Liver (tissue), 9 donors: ENCODE results near the gene PRH2. TPM values are rescaled to one million over a fixed set of nuclear protein-coding genes. Genes with fewer than 3 reads are reported as not detected.

ENCODE experiments used
- DNase-seq: peaks from one replicate; pipeline ENCODE4 v3.0.0-alpha.2; 2017; ENCODE audit warnings: low spot score
- H3K27ac ChIP-seq, 2 donors: one replicate each; pipeline ENCODE4 v1.7.0; 2013; ENCODE audit warnings: inconsistent platforms in 2 of 2, low read length in 2 of 2, control low read depth in 1 of 2, low read depth in 1 of 2, mild to moderate bottlenecking in 1 of 2
- H3K27me3 ChIP-seq, 4 donors: one replicate each; pipeline versions ENCODE4 v1.6.1 to v1.7.0; 2013; ENCODE audit warnings: low read length in 3 of 4, inconsistent platforms in 1 of 4, mild to moderate bottlenecking in 1 of 4, moderate library complexity in 1 of 4; ENCODE audit not compliant: control insufficient read depth in 4 of 4, insufficient read depth in 4 of 4
- H3K36me3 ChIP-seq, 4 donors: one replicate each; pipeline versions ENCODE4 v1.6.1 to v1.7.0; 2013; ENCODE audit warnings: low read length in 3 of 4, mild to moderate bottlenecking in 3 of 4, low read depth in 1 of 4, moderate library complexity in 1 of 4; ENCODE audit not compliant: control insufficient read depth in 4 of 4, insufficient read depth in 3 of 4
- H3K4me1 ChIP-seq, 4 donors: one replicate each; pipeline versions ENCODE4 v1.6.1 to v1.7.0; 2013; ENCODE audit warnings: low read length in 3 of 4, mild to moderate bottlenecking in 3 of 4, moderate library complexity in 1 of 4; ENCODE audit not compliant: control insufficient read depth in 4 of 4, insufficient read depth in 4 of 4
- H3K4me3 ChIP-seq, 3 donors: one replicate each; pipeline versions ENCODE4 v1.6.1 to v1.7.0; 2013; ENCODE audit warnings: low read length in 3 of 3, control low read depth in 1 of 3, low read depth in 1 of 3, mild to moderate bottlenecking in 1 of 3
- H3K9ac ChIP-seq, 2 donors: one replicate each; pipeline ENCODE4 v1.7.0; 2013; ENCODE audit warnings: low read length in 2 of 2, mild to moderate bottlenecking in 2 of 2, moderate library complexity in 2 of 2, control low read depth in 1 of 2, low read depth in 1 of 2
- H3K9me3 ChIP-seq, 4 donors: one replicate each; pipeline versions ENCODE4 v1.6.1 to v1.7.0; 2013; ENCODE audit warnings: low read length in 3 of 4; ENCODE audit not compliant: control insufficient read depth in 4 of 4
- FOXA1 ChIP-seq: IDR thresholded peaks from 2 replicates; pipeline ENCODE4 v1.6.1; 2016; ENCODE audit warnings: antibody characterized with exemption
- FOXA2 ChIP-seq: IDR thresholded peaks from 2 replicates; pipeline ENCODE4 v1.6.1; 2016; ENCODE audit warnings: antibody characterized with exemption
- HNF4A ChIP-seq, 2 donors: conservative IDR thresholded peaks; 2 replicates each; pipeline ENCODE4 v1.6.1; 2016; ENCODE audit warnings: antibody characterized with exemption in 2 of 2, mild to moderate bottlenecking in 2 of 2
- HNF4G ChIP-seq: IDR thresholded peaks from 2 replicates; pipeline ENCODE4 v1.6.1; 2016; ENCODE audit warnings: antibody characterized with exemption
- NR2F2 ChIP-seq: IDR thresholded peaks from 2 replicates; pipeline ENCODE4 v1.6.1; 2016; ENCODE audit warnings: antibody characterized with exemption
- RAD21 ChIP-seq, 2 donors: IDR thresholded peaks; 2 replicates each; pipeline ENCODE4 v1.6.1; 2016; ENCODE audit warnings: antibody characterized with exemption in 2 of 2, mild to moderate bottlenecking in 2 of 2
- TAF1 ChIP-seq: conservative IDR thresholded peaks from 2 replicates; pipeline ENCODE4 v1.6.1; 2016; ENCODE audit warnings: antibody characterized with exemption, mild to moderate bottlenecking
- YY1 ChIP-seq: IDR thresholded peaks from 2 replicates; pipeline ENCODE4 v1.6.1; 2016; ENCODE audit warnings: antibody characterized with exemption, mild to moderate bottlenecking
- WGBS: extraction: QIAGEN DNeasy Blood & Tissue Kit; methylation state at CpG from one replicate; pipeline ENCODE4 v1.1.7; 2013; 5-methylcytosine and 5-hydroxymethylcytosine counted together
- polyA plus RNA-seq, 2 donors: library from polyadenylated mRNA; stranded (reverse) in 1 of 2; unstranded in 1 of 2; fragments of 200-250 nt in 1 of 2; fragments of >200 nt in 1 of 2; fragmentation: Nextera tagmentation in 1 of 2; extraction: Ambion mirVana in 1 of 2; gene quantifications; one replicate each; pipeline versions ENCODE4 v1.2.1 to v1.2.3, GENCODE V29; 2013 to 2015
- total RNA-seq, 2 donors: library from RNA; depleted of rRNA; stranded (reverse); fragments of >200 nt; gene quantifications; one replicate each; pipeline ENCODE4 v1.2.3, GENCODE V29; 2014
- TF ChIP-seq, protein P1 (sequence below): IDR thresholded peaks from 2 replicates; pipeline ENCODE4 v1.6.1; 2016; ENCODE audit warnings: antibody characterized with exemption, mild to moderate bottlenecking
- TF ChIP-seq, protein P2 (sequence below): IDR thresholded peaks from 2 replicates; pipeline ENCODE4 v1.6.1; 2016; ENCODE audit warnings: antibody characterized with exemption
- TF ChIP-seq, protein P3 (sequence below): fragments of 150-350 bp; IDR thresholded peaks from 2 replicates; pipeline ENCODE4 v1.5.1; 2017; ENCODE audit warnings: improper control_type of control experiment, low read depth, low read length; ENCODE audit not compliant: missing input control
- donor health status: healthy.
- donor health status: healthy.
- donor health status: healthy.
- donor health status: healthy.
- donor health status: healthy.

The PRH2 gene
- total and polyA plus RNA-seq, 4 donors: 0.23 to 0.42 (median 0.40) TPM; not detected in 1

DNA sequence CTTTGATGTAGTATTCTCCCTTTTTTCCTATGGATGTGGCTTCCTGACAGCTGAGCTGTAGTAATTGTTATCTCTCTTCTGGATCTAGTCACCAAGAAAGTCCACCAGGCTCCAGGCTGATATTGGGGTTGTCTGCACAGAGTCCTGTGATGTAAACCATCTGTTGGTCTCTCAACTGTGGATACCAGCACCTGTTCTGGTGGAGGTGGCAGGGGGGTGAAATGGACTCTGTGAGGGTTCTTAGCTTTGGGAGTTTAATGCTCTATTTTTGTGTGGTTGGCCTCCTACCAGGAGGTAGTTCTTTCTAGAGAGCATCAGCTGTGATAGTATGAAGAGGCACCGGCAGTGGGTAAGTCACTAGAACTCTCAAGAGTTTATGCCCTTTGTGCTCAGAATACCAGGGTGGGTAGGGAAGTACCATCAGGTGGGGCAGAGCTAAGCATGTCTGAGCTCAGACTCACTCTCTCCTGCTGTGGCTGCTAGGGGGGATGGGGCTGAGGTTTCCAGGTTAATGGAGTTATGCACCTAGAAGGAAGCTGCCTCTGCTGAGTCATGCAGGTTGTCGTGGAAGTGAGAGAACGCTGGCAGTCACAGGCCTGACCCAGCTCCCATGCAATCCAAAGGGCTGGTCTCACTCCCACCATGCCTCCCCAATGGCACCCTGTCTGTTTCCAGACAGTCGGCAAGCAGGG lies 13.0 kb downstream of the PRH2 start:
- Histone ChIP-seq H3K27ac (no peak overlapping the region), H3K9ac (no peak overlapping the region), H3K36me3 (no peaks in the 10 kb centered on the region), H3K27me3 (no peaks in the 10 kb centered on the region), H3K4me1 (no peaks in the 10 kb centered on the region), H3K4me3 (no peak overlapping the region), H3K9me3 (no peaks in the 10 kb centered on the region)
- no peak for DNase-seq
- no peak for TF ChIP-seq HNF4G
- TF ChIP-seq, protein P1, sequence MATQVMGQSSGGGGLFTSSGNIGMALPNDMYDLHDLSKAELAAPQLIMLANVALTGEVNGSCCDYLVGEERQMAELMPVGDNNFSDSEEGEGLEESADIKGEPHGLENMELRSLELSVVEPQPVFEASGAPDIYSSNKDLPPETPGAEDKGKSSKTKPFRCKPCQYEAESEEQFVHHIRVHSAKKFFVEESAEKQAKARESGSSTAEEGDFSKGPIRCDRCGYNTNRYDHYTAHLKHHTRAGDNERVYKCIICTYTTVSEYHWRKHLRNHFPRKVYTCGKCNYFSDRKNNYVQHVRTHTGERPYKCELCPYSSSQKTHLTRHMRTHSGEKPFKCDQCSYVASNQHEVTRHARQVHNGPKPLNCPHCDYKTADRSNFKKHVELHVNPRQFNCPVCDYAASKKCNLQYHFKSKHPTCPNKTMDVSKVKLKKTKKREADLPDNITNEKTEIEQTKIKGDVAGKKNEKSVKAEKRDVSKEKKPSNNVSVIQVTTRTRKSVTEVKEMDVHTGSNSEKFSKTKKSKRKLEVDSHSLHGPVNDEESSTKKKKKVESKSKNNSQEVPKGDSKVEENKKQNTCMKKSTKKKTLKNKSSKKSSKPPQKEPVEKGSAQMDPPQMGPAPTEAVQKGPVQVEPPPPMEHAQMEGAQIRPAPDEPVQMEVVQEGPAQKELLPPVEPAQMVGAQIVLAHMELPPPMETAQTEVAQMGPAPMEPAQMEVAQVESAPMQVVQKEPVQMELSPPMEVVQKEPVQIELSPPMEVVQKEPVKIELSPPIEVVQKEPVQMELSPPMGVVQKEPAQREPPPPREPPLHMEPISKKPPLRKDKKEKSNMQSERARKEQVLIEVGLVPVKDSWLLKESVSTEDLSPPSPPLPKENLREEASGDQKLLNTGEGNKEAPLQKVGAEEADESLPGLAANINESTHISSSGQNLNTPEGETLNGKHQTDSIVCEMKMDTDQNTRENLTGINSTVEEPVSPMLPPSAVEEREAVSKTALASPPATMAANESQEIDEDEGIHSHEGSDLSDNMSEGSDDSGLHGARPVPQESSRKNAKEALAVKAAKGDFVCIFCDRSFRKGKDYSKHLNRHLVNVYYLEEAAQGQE: no peak
- TF ChIP-seq RAD21 (IDR thresholded peaks at IDR 0.05): no peak
- TF ChIP-seq HNF4A (conservative IDR thresholded peaks at IDR 0.05): no peak
- WGBS: 86% methylated on average over 4 of the region's 4 CpGs

DNA sequence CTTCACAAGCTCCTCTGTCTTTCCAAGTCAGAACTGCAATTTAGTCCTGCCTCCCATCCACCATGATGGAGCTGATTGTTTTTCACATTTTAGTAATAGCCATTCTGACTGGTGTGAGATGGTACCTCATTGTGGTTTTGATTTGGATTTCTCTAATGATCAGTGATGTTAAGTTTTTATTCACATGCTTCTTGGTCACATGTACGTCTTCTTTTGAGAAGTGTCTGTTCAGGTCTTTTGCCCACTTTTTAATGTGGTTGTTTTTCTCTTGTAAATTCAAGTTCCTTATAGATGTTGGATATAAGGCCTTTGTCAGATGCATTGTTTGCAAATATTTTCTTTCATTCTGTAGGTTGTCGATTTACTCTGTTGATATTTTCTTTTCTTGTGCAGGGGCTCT lies 14.1 kb downstream of the PRH2 start:
- no peak for DNase-seq
- 100% methylated on average over 2 of the region's 2 CpGs for WGBS
- Histone ChIP-seq H3K9ac (no peak overlapping the region), H3K27me3 (no peaks in the 10 kb centered on the region), H3K36me3 (no peaks in the 10 kb centered on the region), H3K4me1 (no peaks in the 10 kb centered on the region), H3K9me3 (no peaks in the 10 kb centered on the region), H3K4me3 (no peak overlapping the region), H3K27ac (no peak overlapping the region)
- TF ChIP-seq NR2F2: no peak
- no peak for TF ChIP-seq HNF4G
- TF ChIP-seq FOXA2: no peak
- TF ChIP-seq HNF4A (conservative IDR thresholded peaks at IDR 0.05): no peak
- no peak for TF ChIP-seq RAD21 (IDR thresholded peaks at IDR 0.05)
- TF ChIP-seq, protein P2, sequence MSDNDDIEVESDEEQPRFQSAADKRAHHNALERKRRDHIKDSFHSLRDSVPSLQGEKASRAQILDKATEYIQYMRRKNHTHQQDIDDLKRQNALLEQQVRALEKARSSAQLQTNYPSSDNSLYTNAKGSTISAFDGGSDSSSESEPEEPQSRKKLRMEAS: no peak

DNA sequence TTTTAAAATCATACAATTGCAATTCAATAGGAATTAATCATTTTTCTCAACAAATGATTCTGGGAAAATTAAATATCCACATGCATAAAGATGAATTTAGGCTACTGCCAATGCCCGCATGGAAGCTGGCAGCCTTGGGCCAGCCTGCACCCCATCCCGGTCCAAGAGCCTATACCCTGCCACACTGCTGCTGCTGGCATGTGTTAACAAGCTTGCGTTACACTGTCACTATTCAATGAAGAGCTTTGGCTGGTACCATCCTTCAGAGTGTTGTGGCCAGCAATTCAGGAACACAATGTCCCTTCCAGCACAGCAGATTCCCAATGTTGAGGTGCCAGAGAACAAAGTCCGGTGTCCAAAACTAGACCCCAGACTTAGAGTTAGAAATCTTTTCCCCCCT lies 23.6 kb downstream of the PRH2 start:
- H3K9ac ChIP-seq: no peak overlapping the region
- H3K4me3 ChIP-seq: no peak overlapping the region
- TF ChIP-seq, protein P2: no peak
- TF ChIP-seq, protein P1: no peak
- TF ChIP-seq, protein P3, sequence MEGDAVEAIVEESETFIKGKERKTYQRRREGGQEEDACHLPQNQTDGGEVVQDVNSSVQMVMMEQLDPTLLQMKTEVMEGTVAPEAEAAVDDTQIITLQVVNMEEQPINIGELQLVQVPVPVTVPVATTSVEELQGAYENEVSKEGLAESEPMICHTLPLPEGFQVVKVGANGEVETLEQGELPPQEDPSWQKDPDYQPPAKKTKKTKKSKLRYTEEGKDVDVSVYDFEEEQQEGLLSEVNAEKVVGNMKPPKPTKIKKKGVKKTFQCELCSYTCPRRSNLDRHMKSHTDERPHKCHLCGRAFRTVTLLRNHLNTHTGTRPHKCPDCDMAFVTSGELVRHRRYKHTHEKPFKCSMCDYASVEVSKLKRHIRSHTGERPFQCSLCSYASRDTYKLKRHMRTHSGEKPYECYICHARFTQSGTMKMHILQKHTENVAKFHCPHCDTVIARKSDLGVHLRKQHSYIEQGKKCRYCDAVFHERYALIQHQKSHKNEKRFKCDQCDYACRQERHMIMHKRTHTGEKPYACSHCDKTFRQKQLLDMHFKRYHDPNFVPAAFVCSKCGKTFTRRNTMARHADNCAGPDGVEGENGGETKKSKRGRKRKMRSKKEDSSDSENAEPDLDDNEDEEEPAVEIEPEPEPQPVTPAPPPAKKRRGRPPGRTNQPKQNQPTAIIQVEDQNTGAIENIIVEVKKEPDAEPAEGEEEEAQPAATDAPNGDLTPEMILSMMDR: no peak
- TF ChIP-seq HNF4A (conservative IDR thresholded peaks at IDR 0.05) (peak in 1 of 2 donors; percentile 20), YY1 (no peak), TAF1 (no peak), FOXA1 (no peak)
- no peaks in the 10 kb centered on the region for H3K27me3 ChIP-seq
- WGBS: 82% methylated on average over 4 of the region's 4 CpGs
- no peak overlapping the region for H3K27ac ChIP-seq
- DNase-seq: no peak
- no peaks in the 10 kb centered on the region for H3K9me3 ChIP-seq
- no peaks in the 10 kb centered on the region for H3K4me1 ChIP-seq
- peaks cover 0 to 2% (median under 1%) of the 10 kb centered on the region in 4 donors for H3K36me3 ChIP-seq
